GM12875 (cell line): Measurements from ENCODE around the gene ZBTB7C.

ENCODE experiments used
- H3K4me3 ChIP-seq: one replicate; pipeline ENCODE4 v1.5.1; 2011; ENCODE audit warnings: low read depth, low read length, control low read depth
- TF ChIP-seq, protein P1 (sequence below): IDR thresholded peaks from 2 replicates; pipeline ENCODE4 v1.5.1; 2011; ENCODE audit warnings: low read depth, mild to moderate bottlenecking, control low read depth, inconsistent platforms, low read length, moderate library complexity, borderline replicate concordance; ENCODE audit not compliant: insufficient read depth

The ZBTB7C gene

DNA sequence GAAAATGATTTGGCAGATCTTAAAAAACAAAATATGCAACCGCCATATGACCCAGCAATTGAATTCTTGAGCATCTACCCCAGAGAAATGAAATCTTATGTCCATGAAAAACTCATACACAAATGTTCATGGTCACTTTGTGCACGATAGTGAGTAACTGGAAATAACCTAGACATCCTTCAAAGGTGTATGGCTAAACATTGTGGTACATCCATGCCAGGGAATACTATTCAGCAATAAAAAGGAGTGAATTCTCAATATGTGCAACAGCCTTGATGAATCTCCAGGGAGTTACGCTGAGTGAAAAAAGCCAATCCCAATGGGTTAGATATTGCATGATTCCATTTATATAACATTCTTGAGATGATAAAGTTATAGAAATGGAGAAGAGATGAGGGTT lies 366.0 kb downstream of the ZBTB7C start:
- TF ChIP-seq, protein P1, sequence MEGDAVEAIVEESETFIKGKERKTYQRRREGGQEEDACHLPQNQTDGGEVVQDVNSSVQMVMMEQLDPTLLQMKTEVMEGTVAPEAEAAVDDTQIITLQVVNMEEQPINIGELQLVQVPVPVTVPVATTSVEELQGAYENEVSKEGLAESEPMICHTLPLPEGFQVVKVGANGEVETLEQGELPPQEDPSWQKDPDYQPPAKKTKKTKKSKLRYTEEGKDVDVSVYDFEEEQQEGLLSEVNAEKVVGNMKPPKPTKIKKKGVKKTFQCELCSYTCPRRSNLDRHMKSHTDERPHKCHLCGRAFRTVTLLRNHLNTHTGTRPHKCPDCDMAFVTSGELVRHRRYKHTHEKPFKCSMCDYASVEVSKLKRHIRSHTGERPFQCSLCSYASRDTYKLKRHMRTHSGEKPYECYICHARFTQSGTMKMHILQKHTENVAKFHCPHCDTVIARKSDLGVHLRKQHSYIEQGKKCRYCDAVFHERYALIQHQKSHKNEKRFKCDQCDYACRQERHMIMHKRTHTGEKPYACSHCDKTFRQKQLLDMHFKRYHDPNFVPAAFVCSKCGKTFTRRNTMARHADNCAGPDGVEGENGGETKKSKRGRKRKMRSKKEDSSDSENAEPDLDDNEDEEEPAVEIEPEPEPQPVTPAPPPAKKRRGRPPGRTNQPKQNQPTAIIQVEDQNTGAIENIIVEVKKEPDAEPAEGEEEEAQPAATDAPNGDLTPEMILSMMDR: no peak
- no peak overlapping the region for H3K4me3 ChIP-seq

- TF ChIP-seq, protein P1: no peak
- no peak overlapping the region for H3K4me3 ChIP-seq
Measured at GRCh38 chr18:48042431-48042830, 366.8 kb downstream of the ZBTB7C start.

GRCh38 chr18:48040457-48041110 lies 368.6 kb downstream of the ZBTB7C start:
- no peak overlapping the region for H3K4me3 ChIP-seq
- TF ChIP-seq, protein P1: no peak

DNA sequence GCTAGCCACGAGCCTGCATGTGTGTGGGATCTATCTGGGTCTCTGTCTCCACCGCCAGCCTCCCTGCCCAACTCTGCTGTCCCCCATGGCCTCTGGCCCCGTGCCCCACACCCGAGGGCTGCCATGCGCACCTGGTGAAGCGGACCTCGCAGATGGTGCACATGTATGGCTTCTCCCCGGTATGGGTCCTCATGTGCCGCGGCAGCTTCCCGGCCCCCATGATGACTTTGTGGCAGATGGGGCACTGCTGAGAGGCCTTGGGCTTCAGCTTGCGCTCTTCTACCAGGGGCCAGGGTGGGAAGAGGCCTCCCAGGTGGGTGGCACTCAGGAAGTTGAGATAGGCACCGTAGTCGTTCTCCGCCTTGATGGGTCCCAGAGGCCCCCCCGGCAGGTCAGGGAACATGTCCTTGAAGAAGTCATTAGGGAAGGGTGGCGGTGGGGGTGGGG lies 369.4 kb downstream of the ZBTB7C start:
- H3K4me3 ChIP-seq: no peak overlapping the region
- TF ChIP-seq, protein P1: no peak

- TF ChIP-seq, protein P1: no peak
- H3K4me3 ChIP-seq: no peak overlapping the region
Measured at GRCh38 chr18:48038636-48039035, 370.5 kb downstream of the ZBTB7C start.

DNA sequence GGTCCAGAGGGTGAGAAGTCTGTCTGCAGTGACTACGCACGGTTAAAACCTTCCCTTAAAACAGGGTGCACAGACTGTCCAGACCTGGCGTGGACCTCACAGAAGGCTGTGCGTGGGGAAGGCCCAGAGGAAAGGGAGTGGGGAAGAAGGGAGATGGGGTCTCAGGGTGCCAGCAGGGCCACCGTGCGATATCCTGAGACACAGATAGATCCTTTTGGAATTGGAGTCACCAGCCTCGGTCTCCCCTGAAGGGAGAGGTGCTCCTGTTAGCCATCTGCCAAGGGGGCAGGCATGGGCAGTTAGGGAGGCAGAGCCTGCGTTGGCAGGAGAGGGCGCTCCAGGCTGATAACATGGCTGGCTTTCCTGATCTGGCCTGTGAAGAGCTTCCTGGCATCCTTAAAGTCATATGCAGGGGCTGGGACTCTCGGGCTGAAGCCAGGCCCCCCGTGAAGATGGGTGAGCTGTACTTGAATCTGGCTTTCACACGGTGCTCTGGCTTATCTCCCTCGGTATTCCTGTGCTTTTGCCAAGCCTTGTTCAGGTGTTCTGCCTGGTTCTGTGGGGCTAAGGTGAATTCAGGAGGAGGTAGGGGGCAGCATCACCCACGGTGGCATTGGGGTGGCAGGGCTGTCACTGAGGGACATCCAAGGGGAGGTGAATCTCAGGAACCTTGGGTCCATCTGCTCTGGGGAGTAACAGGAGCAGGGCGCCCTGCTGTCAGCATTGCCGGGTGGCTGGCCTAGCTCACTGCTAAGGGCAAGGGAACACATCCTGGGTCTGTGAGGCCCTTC lies 371.5 kb downstream of the ZBTB7C start:
- TF ChIP-seq, protein P1: no peak
- H3K4me3 ChIP-seq: no peak overlapping the region
